DND-41 (cell line): ENCODE data around the gene FHDC1.

Experiments used
- ATAC-seq: fragments of 200-7000 bp; cut with Tn5 transposase; 3 replicates; pipeline ENCODE4 v1.9.1; 2021; ENCODE audit warnings: low read depth; ENCODE audit not compliant: insufficient read depth
- DNase-seq: peaks from one replicate; pipeline ENCODE4 v3.0.0-alpha.2; 2020
- H2AFZ ChIP-seq: 2 replicates; pipeline ENCODE4 v1.6.0; 2012; ENCODE audit warnings: low read depth, low read length
- H3K27ac ChIP-seq: 2 replicates; pipeline ENCODE4 v1.5.1; 2012; ENCODE audit warnings: low read length, inconsistent platforms
- H3K27me3 ChIP-seq: fragments of 200-600 bp; sonication (generic); 2 replicates; pipeline ENCODE4 v1.6.0; 2012; ENCODE audit warnings: low read length, mild to moderate bottlenecking, inconsistent platforms; ENCODE audit not compliant: insufficient read depth, poor library complexity
- H3K36me3 ChIP-seq: 2 replicates; pipeline ENCODE4 v1.5.1; 2012; ENCODE audit warnings: low read length, inconsistent platforms; ENCODE audit not compliant: insufficient read depth
- H3K4me1 ChIP-seq: 2 replicates; pipeline ENCODE4 v1.5.1; 2012; ENCODE audit warnings: mild to moderate bottlenecking, low read length; ENCODE audit not compliant: insufficient read depth
- H3K4me2 ChIP-seq: 2 replicates; pipeline ENCODE4 v1.6.0; 2012; ENCODE audit warnings: mild to moderate bottlenecking, moderate library complexity, low read length, inconsistent platforms; ENCODE audit not compliant: insufficient read depth
- H3K4me3 ChIP-seq, 2 experiments: fragments of 200-600 bp in 1 of 2; shearing (Covaris generic) in 1 of 2; 2 replicates each; pipeline ENCODE4 v1.5.1; 2012 to 2016; ENCODE audit warnings: inconsistent platforms in 2 of 2, low read length in 2 of 2, mild to moderate bottlenecking in 2 of 2, low read depth in 1 of 2, moderate library complexity in 1 of 2
- H3K79me2 ChIP-seq: 2 replicates; pipeline ENCODE4 v1.6.0; 2012; ENCODE audit warnings: low read length, inconsistent platforms; ENCODE audit not compliant: insufficient read depth
- H3K9ac ChIP-seq: 2 replicates; pipeline ENCODE4 v1.6.0; 2012; ENCODE audit warnings: low read depth, mild to moderate bottlenecking, inconsistent platforms, low read length, moderate library complexity
- H3K9me3 ChIP-seq: 2 replicates; pipeline ENCODE4 v1.5.1; 2012; ENCODE audit warnings: low read length, moderate library complexity, mild to moderate bottlenecking, inconsistent platforms; ENCODE audit not compliant: insufficient read depth, severe bottlenecking
- H4K20me1 ChIP-seq: 2 replicates; pipeline ENCODE4 v1.6.0; 2012; ENCODE audit warnings: low read length; ENCODE audit not compliant: insufficient read depth
- EZH2 ChIP-seq: IDR thresholded peaks from 3 replicates; pipeline ENCODE4 v1.6.1; 2012; ENCODE audit warnings: borderline replicate concordance, low read depth, mild to moderate bottlenecking, moderate library complexity, low read length, inconsistent platforms; ENCODE audit not compliant: severe bottlenecking
- TF ChIP-seq, protein P1 (sequence below): IDR thresholded peaks from 2 replicates; pipeline ENCODE4 v1.5.1; 2012; ENCODE audit warnings: borderline replicate concordance, low read length, moderate library complexity, mild to moderate bottlenecking; ENCODE audit not compliant: poor library complexity, severe bottlenecking; ENCODE audit errors: extremely low read depth

The FHDC1 gene

DNA sequence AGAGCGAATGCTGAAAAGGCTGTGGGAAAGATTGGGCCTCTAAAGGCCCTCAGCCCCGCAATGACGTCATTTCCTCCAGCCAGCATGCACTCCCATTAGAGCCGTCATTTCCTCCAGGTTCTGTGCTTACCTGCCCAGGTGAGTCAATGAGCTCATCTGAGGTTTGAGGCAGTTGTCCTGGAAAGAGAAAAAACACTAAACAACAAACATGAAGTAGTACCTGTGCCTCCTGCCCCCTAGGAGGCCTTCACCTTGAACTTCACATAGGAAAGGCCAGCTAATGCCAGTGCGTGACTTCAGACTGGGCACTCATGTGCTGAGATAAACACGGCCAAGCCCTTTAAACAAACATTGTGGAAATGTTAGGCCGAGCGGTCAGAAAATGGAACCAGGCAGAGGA is 55.9 kb downstream of the FHDC1 start:
- Histone ChIP-seq H3K79me2 (no peaks in the 10 kb centered on the region), H3K27me3 (no peaks in the 10 kb centered on the region), H4K20me1 (no peaks in the 10 kb centered on the region), H3K36me3 (no peaks in the 10 kb centered on the region), H3K9ac (no peak overlapping the region), H3K27ac (no peak overlapping the region), H2AFZ (no peak overlapping the region), H3K4me2 (no peak overlapping the region), H3K9me3 (no peaks in the 10 kb centered on the region), H3K4me3 (no peak overlapping the region), H3K4me1 (no peaks in the 10 kb centered on the region)
- no peak for TF ChIP-seq EZH2
- TF ChIP-seq, protein P1, sequence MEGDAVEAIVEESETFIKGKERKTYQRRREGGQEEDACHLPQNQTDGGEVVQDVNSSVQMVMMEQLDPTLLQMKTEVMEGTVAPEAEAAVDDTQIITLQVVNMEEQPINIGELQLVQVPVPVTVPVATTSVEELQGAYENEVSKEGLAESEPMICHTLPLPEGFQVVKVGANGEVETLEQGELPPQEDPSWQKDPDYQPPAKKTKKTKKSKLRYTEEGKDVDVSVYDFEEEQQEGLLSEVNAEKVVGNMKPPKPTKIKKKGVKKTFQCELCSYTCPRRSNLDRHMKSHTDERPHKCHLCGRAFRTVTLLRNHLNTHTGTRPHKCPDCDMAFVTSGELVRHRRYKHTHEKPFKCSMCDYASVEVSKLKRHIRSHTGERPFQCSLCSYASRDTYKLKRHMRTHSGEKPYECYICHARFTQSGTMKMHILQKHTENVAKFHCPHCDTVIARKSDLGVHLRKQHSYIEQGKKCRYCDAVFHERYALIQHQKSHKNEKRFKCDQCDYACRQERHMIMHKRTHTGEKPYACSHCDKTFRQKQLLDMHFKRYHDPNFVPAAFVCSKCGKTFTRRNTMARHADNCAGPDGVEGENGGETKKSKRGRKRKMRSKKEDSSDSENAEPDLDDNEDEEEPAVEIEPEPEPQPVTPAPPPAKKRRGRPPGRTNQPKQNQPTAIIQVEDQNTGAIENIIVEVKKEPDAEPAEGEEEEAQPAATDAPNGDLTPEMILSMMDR, result no peak
- DNase-seq (no peak), ATAC-seq (no peak)

DNA sequence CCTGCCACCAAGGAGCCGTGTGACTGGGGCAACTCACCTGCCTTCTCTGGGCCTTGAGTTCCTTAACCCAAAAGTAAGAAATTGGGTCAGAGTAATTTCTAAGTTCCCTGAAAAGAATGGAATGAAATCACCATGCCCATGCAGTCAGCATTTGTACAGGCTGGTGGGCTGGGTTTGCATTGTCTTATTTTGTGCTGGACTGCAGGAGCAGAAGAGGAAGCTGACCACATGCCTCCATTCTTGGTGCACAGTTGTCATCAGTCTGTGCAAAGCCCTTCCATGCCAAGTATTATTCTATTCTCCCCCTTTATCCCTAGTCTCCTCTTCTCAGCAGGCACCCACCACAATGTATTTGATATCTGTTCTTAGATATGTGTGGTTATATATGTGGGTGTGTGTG is 56.3 kb downstream of the FHDC1 start:
- no peak overlapping the region for H3K4me3 ChIP-seq
- no peak overlapping the region for H3K4me2 ChIP-seq
- H3K79me2 ChIP-seq, result no peaks in the 10 kb centered on the region
- H3K9ac ChIP-seq, result no peak overlapping the region
- TF ChIP-seq, protein P1, result no peak
- no peak for TF ChIP-seq EZH2
- ATAC-seq (no peak), DNase-seq (no peak)
- H4K20me1 ChIP-seq, result no peaks in the 10 kb centered on the region
- H3K9me3 ChIP-seq, result no peaks in the 10 kb centered on the region
- H3K4me1 ChIP-seq, result no peaks in the 10 kb centered on the region
- no peaks in the 10 kb centered on the region for H3K36me3 ChIP-seq
- no peaks in the 10 kb centered on the region for H3K27me3 ChIP-seq
- no peak overlapping the region for H2AFZ ChIP-seq
- no peak overlapping the region for H3K27ac ChIP-seq

DNA sequence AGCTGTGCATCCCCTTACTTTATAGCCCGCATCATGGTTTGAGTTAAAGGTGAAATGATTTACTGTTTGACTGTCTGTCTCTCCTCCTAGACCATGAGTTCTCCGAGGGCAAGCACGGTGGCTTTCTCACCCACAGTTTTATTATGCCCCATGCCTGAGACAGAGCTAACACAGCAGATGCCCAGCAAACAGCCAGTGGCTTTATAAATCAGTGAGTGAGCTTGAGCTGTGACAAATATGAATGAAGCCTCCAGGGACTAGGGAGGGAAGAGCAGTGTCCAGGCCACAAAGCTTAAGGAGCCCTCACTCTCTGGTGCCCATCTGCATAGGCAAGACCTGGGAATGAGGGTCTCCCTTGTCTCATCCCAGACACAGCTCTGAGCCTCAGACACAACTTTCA is 57.9 kb downstream of the FHDC1 start:
- H3K4me2 ChIP-seq, result no peak overlapping the region
- H3K9ac ChIP-seq, result no peak overlapping the region
- H3K4me3 ChIP-seq, result no peak overlapping the region
- TF ChIP-seq, protein P1, result no peak
- no peak for TF ChIP-seq EZH2
- no peaks in the 10 kb centered on the region for H3K4me1 ChIP-seq
- H3K36me3 ChIP-seq, result no peaks in the 10 kb centered on the region
- no peaks in the 10 kb centered on the region for H3K27me3 ChIP-seq
- H2AFZ ChIP-seq, result no peak overlapping the region
- ATAC-seq (no peak), DNase-seq (no peak)
- no peaks in the 10 kb centered on the region for H3K79me2 ChIP-seq
- no peak overlapping the region for H3K27ac ChIP-seq
- H4K20me1 ChIP-seq, result no peaks in the 10 kb centered on the region
- H3K9me3 ChIP-seq, result no peaks in the 10 kb centered on the region

DNA sequence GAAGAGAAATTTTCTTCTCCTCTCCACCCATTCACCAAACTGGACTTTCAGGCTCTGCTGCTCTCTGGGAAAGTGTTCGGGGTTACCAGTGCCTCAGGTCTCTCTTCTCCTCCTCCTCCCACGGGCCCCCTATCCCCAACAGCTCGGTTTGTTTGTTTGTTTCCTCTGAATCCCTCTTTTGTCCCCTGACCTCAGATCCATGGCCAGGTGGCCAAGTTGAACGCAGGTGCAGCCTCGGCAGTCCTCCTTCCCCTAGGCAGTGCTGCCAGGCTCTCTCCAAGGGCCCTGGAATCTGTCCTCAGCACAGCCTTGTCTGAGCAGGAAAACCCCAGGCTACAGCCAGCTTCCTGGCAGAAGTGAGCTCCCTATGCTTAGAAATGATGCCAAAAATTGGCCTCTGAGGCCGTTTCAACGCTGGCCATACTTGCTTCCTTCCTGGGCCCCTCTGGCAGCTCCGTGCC is 60.0 kb downstream of the FHDC1 start:
- TF ChIP-seq, protein P1, result no peak
- TF ChIP-seq EZH2, result no peak
- H4K20me1 ChIP-seq, result no peaks in the 10 kb centered on the region
- peaks cover 3% of the 10 kb centered on the region for H3K27me3 ChIP-seq
- no peaks in the 10 kb centered on the region for H3K4me1 ChIP-seq
- no peaks in the 10 kb centered on the region for H3K9me3 ChIP-seq
- H3K4me2 ChIP-seq, result no peak overlapping the region
- DNase-seq (no peak), ATAC-seq (no peak)
- no peak overlapping the region for H3K27ac ChIP-seq
- no peak overlapping the region for H2AFZ ChIP-seq
- no peaks in the 10 kb centered on the region for H3K79me2 ChIP-seq
- no peaks in the 10 kb centered on the region for H3K36me3 ChIP-seq
- no peak overlapping the region for H3K9ac ChIP-seq
- no peak overlapping the region for H3K4me3 ChIP-seq
